ENCODE results near the gene DIDO1.

Gene DIDO1

DNA sequence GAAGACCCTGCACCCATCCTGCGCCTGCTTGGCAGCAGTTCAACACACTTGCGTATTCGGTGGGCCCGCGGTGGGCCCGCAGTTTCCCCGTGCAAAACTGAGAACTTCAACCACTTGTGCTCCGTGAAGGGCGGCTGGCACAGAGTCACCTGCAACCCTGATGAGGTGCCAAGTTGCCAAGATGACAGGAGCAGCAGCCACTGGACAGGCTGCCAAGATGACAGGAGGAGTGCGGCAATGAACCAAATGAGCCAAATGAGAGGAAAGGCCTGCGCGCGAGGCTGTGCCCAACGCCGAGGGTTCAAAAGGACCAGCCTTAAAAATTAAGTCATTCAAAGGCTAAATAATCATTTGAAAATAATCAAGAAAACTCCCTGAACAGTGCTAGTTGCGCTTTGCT, 20.1 kb downstream of the DIDO1 start:
- no peak for DNase-seq (ENCODE audit: low read depth in 1 of 2, low spot score in 1 of 2)
- in situ Hi-C loops (cut with HindIII; ENCODE audit: low pct_unique_long_range_greater_than_20kb, low sequenced_read_pairs), result no loop called here
- no peak for TF ChIP-seq JUND (IDR thresholded peaks at IDR 0.05; ENCODE audit: low read depth)

DNA sequence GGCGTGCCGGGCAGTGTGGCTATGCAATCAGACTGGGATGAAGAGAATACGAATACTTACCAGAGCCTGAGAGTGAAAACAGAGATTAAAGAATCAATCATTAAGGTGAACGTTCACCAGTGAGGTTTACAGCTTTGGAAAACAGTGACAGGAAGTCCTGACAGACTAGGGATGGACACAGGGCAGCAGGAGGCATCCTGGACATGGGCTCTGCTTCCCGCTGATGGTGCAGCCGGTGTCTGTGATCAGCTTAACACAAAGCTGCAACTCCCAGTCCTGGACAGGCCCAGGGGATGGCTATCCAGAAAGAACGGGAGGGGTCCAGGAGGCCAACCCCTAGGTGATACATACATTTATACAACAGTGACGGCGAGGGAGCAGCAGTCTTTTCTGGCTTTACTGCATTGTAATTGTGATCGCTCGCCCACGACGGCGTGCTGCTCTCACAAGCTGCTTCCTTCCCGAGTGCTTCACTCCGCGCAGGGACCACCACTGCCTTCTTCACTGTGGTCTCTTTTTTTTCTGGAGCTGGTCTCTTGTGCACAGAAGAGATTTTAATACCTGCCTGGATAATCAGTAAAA, 20.7 kb downstream of the DIDO1 start:
- in situ Hi-C loops (cut with HindIII; ENCODE audit: low pct_unique_long_range_greater_than_20kb, low sequenced_read_pairs), result no loop called here
- no peak for TF ChIP-seq JUND (IDR thresholded peaks at IDR 0.05; ENCODE audit: low read depth)
- no peak for DNase-seq (ENCODE audit: low read depth in 1 of 2, low spot score in 1 of 2)

DNA sequence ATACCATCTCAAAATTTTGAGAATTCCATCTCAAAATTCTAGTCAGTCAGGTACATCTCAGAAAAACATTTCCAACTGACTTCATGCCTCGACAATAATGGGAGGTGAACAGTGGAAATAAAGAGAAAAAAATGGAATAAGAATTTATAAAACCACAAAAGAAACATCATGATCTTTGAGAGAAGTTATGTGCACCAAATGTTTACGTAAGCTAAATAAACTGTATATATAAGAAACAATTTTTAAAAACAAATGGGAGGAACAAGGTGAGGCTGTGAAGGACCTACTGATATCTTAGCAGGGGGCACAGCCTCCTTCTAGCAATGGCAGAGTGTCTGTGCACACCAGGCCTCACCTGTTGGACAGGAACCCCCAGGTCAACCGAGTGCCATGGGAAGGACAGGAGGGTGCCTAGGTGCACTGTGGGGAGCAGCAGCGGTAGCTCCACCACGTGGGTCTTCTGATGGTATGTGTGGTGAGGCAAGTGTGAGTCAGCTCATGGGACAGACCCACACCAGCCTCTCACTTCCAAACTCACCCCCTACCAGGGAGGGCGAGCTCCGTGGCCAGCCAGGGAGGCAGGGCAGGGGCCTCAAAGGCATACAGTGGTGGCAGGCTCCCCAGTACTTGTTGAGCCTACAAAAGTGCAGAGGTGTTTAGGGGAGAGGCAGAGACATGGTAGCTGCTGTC, 23.2 kb downstream of the DIDO1 start:
- in situ Hi-C loops (cut with HindIII; ENCODE audit: low pct_unique_long_range_greater_than_20kb, low sequenced_read_pairs), result no loop called here
- DNase-seq (ENCODE audit: low read depth in 1 of 2, low spot score in 1 of 2), result no peak
- no peak for TF ChIP-seq JUND (IDR thresholded peaks at IDR 0.05; ENCODE audit: low read depth)

DNA sequence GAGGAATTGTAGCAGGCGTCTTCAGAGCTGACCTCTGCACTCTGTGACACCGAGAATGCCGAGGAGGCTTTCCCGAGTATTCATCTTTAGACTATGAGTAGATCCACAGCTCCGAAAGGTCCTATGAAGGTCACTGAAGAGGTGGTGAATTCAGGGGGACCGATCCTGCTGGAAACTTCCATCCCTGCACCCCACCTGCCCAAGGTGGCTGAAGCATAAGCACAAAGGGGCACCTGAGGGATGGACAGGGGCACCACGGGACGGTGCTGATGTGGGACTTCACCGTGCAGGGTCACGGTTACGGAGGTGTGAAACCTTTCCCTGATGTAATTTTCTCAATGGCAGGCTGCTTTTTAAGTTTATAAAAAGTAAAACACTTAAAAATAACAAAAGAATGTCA, 24.4 kb downstream of the DIDO1 start:
- no peak for TF ChIP-seq JUND (IDR thresholded peaks at IDR 0.05; ENCODE audit: low read depth)
- no peak for DNase-seq (ENCODE audit: low read depth in 1 of 2, low spot score in 1 of 2)
- in situ Hi-C loops (cut with HindIII; ENCODE audit: low pct_unique_long_range_greater_than_20kb, low sequenced_read_pairs), result no loop called here

DNA sequence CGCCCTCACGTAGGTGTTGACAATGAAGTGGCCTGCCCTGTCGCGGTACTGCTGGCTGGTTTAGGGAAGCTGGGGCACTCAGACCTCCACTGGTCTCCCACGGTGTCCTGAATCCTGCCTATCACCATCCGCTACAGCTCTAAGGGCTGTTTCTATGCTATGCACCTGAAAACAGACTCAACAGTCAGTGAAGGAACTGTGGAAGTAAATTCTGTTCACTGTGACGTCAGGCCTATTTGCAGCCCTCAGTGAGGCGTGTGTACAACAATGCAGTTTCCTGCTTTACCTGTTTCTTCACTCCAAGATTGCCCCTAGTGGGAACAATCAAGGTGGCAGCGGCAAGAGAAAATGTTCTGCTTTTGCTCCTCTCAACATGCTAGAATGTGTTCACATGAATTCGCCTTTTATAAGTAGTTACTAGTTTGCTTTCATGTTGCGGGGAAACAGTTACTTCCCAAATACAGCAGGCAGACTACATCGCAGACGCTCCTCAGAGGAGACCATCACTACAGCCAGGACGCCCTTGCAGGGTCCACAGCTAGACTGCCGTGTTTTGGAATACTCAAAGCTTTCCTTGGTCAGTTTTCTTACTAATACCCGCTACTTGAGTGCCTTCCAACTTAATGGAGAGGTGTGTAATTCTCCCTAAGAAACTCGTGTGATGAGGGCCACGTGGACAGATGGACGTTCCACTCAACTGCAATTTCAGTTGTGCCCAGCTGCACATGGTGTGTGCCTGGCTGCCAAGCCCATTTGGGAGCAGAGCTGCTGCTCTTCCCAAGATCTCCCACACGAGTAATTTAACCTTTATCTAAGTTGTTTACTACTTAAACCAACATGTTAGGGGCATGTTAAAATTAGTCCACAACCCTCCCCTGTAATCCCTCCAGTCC, 25.4 kb downstream of the DIDO1 start:
- TF ChIP-seq JUND (IDR thresholded peaks at IDR 0.05; ENCODE audit: low read depth), result 0 out of 2 replicates have a peak, but pooled peaks have one; percentile 17
- in situ Hi-C loops (cut with HindIII; ENCODE audit: low pct_unique_long_range_greater_than_20kb, low sequenced_read_pairs), result no loop called here
- DNase-seq (ENCODE audit: low read depth in 1 of 2, low spot score in 1 of 2), result peak; percentile 93 to 95

DNA sequence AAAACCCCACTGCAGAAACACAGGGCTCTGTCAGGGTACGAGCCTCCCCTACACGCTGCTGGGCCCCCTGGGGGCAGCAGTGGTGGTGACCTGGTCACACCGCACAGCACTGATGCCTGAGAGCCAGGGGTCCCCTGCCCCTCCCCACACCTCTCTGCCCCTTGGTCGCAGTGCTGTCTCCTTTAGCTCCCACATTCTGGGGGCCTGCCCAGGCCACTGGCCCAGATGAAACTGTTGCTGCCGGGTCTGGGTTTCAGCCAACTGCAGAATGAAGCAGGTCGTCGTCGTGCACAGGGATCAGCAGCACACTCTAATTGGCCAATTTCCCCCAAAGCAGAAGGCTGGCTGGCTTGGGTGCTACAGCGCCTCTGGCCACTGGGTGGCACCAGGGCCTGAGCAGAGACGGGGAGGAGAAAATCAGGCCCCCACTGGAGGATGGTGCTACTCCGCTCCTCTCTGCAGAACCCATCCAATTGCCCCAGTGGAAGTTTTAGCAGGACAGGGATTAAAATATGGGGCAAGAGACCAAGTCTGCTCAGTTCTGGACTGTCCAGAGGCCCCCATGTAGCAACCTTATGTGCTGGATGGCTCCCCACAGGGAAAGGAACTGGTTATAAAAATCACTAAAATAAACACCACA, 26.1 kb downstream of the DIDO1 start:
- peak; percentile 84 to 94 for DNase-seq (ENCODE audit: low read depth in 1 of 2, low spot score in 1 of 2)
- peak; percentile 20; the same call in 1 of the 2 replicates for TF ChIP-seq JUND (IDR thresholded peaks at IDR 0.05; ENCODE audit: low read depth)
- in situ Hi-C loops (cut with HindIII; ENCODE audit: low pct_unique_long_range_greater_than_20kb, low sequenced_read_pairs), result no loop called here

- in situ Hi-C loops (cut with HindIII; ENCODE audit: low pct_unique_long_range_greater_than_20kb, low sequenced_read_pairs), result no loop called here
- TF ChIP-seq JUND (IDR thresholded peaks at IDR 0.05; ENCODE audit: low read depth), result no peak
- DNase-seq (ENCODE audit: low read depth in 1 of 2, low spot score in 1 of 2), result peak in 1 of 2 experiments; percentile 41
Observed at GRCh38 chr20:62899633-62900051, 26.7 kb downstream of the DIDO1 start.

DNA sequence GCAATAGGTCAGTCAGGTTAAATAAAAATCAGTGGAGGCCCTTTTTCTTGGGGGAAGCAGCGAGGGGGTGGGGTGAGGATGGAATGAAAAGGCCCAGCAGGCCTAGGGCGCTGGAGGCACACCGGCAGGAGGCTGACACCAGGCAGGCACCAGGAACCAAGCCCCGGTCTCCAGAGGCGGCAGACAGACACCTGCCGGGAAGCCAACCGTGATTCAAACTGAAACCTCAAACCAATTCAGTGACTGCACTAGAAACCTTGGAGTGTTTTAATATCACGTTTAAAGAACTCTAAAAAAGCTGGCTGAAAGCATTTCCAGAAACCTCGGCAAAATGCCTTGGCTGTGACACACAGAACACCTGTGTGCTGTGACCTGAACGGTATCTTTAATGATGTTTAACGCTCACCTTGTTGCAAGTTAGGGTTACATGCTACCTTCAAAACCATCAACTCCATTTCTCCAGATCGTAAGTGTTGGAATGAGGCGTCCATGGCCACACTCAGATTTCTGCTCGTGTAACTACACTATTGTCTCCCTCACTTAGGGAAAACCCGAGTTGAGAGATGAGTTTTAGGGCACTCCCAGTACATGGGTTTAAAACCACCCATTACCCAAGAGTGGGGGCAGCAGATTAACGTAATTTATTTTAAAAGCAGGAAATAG, 27.2 kb downstream of the DIDO1 start:
- no peak for TF ChIP-seq JUND (IDR thresholded peaks at IDR 0.05; ENCODE audit: low read depth)
- in situ Hi-C loops (cut with HindIII; ENCODE audit: low pct_unique_long_range_greater_than_20kb, low sequenced_read_pairs), result no loop called here
- no peak for DNase-seq (ENCODE audit: low read depth in 1 of 2, low spot score in 1 of 2)

GRCh38 chr20:62898093-62898964, 28.0 kb downstream of the DIDO1 start:
- TF ChIP-seq JUND (IDR thresholded peaks at IDR 0.05; ENCODE audit: low read depth), result no peak
- in situ Hi-C loops (cut with HindIII; ENCODE audit: low pct_unique_long_range_greater_than_20kb, low sequenced_read_pairs), result no loop called here
- no peak for DNase-seq (ENCODE audit: low read depth in 1 of 2, low spot score in 1 of 2)

DNA sequence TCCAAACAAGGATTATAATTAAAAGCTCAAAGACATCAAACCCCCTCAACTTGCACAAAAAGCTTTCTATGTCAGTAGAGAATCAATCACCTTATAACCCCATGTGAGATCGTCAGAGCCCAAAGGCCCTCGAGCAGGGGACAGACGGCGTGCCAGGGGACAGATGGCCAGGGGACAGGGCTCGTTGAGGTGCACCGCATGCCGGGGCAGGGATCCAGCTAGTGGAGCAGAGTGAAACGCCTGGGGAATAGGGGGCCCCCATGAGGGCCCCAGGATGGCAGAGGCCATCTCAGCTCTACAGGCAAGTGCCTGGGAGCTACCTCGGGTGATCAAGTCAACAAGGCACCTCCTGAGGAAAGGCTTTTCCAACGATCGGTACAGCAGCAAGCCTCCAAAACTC, 28.6 kb downstream of the DIDO1 start:
- DNase-seq (ENCODE audit: low read depth in 1 of 2, low spot score in 1 of 2), result no peak
- TF ChIP-seq JUND (IDR thresholded peaks at IDR 0.05; ENCODE audit: low read depth), result no peak
- in situ Hi-C loops (cut with HindIII; ENCODE audit: low pct_unique_long_range_greater_than_20kb, low sequenced_read_pairs), result no loop called here

DNA sequence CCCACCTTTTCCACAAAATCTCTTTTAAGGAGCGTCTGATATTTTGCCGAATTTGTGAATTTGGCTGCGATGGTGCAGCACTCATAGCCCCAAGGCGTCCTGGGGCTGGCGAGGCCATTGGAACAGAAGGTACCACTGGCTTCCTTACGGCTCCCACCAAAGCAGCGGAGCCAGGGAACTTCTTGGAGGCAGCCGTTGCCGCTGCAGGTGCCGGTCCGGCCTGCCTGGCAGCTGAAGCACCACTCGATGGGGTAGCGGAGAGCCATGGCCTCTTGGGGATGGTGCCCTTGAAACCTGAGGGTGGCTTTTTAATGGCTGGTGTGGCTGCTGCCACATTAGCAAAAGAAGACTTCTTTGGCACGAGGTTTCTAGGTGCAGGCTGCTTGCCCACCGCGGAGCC, 29.8 kb downstream of the DIDO1 start:
- TF ChIP-seq JUND (IDR thresholded peaks at IDR 0.05; ENCODE audit: low read depth), result no peak
- in situ Hi-C loops (cut with HindIII; ENCODE audit: low pct_unique_long_range_greater_than_20kb, low sequenced_read_pairs), result no loop called here
- DNase-seq (ENCODE audit: low read depth in 1 of 2, low spot score in 1 of 2), result no peak
